ENCODE data around the gene CBARP.

GRCh38 chr19:1265615-1266128 lies 27.9 kb upstream of the CBARP start:
- peak; percentile 9 for TF ChIP-seq POLR2AphosphoS5 (IDR thresholded peaks at IDR 0.05; ENCODE audit: low read depth, low read length)
- no peak for TF ChIP-seq TAF1 (IDR thresholded peaks at IDR 0.05; ENCODE audit: borderline replicate concordance, insufficient read depth, low read length)

All from PFSK-1 (cell line).